CD4-positive, alpha-beta T cell treated with Interferon gamma for 1 hour (primary cell): ENCODE data around the gene TUBA4B.

Source experiments
- DNase-seq: peaks from one replicate; pipeline ENCODE4 v3.0.0-alpha.2; 2020

The TUBA4B gene

DNA sequence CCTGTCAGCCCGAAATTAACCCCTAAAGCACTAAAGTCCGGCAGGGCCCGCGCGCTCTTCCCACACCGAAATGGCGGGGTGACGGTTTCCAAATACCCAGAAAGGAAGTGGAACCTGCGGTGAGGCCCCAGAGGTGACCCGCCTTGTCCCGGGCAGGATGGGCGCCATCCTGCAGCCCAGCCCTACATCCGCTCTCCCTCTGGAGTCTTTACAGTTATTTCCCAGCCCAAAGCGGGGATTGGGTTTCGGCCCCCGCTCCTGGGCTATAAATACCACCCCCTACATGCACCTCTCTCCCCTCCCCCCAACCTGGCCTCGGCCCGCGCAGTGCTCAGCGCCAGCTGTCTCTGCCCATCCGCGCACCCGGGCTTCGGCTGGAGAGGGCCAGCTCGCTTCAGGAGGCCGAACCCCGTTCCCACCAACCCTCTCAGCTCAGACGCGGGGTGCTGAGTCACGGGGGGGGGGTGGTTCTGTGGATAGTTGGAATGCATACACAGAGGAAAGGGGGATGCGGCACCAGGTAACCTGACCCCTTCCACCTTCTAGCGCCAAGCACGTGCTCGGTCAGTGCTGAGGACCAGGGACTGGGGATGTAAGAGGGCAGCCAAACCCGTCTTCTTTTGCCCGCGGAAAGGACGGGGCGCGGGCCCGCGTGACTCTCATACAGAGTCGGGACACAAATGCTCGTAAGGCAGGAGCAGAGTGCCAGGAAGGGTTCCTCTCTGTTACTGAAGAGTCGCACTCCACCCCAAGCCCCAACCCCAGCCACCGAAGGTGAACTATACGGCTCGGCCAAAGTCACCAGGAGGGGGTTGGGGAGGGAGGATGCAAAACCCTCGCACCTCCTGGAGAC lies at the start of gene TUBA4B:
Gene TUBA4B (plus strand): TSS at position 344 of the 853 bp plus-strand sequence. CDS start 165 bp downstream, at position 509.
- DNase-seq, result peak; percentile 36

GRCh38 chr2:219204425-219205164 lies 48.4 kb upstream of the TUBA4B start:
- no peak for DNase-seq

DNA sequence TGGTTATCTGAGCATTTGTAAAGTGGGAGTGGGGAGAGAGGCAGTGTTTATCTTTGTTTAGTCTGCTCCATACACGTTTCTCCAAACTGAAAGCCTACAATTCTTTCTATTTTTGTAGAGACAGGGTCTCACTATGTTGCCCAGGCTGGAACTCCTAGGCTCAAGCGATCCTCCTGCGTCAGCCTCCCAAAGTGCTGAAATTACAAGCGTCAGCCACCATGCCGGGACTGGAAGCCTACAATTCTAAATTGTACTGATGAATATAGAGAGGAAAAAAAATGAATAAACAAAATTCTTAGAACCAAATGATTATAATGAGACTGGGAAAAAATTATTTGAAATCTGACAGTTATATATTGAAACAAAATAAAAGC lies 47.9 kb upstream of the TUBA4B start:
- DNase-seq, result no peak

GRCh38 chr2:219205981-219206327 lies 47.1 kb upstream of the TUBA4B start:
- no peak for DNase-seq

DNA sequence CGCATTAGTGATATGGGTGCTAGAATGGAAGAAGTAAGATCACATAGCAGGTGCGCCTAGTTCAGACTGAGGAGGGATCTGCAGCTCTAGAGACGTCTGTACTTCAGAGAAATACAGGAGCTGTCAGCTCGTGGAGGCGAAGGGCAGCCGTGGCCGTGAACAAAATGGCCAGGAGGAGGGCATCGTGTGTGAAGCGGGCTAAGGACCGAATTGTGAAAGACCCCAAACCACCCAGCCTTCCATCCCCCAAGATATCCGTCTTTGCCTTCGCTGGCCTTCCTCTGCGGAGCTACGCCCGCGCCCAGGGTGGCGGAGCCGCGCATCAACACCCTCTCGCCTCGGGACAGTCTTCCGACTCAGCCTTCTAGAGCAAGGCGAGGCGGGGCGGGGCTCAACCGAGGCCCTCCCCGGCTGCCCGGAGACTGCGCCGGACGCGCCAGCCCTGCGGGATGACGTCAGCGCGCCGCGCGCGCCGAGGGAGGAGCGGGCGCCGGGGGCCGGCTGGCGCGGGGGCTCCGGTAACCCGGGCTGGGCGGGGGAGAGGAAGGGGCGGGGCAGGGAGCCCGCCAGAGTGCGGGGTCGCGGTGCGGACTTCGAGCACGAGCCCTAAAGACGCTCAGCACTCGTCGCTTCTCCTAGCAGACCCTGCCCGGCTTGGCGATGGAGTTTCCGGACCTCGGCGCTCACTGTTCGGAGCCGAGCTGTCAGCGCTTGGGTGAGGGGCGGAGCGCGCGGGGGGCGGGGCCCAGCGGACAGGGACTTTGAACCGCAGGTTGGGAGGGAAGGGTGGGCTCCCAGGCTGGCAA lies 46.5 kb upstream of the TUBA4B start, which contains the start of gene ZFAND2B:
Gene ZFAND2B (plus strand): TSS at position 455 of the 806 bp plus-strand sequence. CDS start 206 bp downstream, at position 661.
- DNase-seq, result peak; percentile 95

DNA sequence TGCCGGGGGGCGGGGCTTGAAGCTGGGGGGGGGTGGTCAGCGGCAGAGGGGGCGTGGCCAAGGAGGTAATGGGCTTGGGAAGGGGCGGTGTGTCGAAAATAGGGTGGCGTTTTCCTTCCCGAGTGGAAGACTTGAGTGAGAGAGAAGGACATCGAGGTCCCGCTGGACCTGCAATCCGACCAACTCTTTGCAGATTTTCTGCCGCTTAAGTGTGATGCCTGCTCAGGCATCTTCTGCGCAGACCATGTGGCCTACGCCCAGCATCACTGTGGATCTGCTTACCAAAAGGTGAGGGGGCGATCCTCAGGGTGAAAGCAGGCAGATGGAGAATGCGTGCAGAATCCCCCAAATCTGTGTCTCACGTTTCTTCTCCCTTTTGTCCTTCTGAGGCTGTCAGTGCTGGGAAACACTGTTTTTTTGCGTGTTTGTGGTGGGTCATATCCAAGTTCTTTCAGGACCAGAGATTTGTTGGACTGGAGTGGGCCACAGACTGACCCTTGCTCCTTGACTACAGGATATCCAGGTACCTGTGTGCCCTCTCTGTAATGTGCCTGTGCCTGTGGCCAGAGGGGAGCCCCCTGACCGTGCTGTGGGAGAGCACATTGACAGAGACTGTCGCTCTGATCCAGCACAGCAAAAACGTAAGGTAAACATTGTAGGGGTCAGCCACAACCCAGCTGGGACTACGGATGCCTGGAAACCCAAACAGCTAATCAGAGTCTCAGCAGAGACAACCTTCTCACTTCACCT lies 45.7 kb upstream of the TUBA4B start:
- no peak for DNase-seq

DNA sequence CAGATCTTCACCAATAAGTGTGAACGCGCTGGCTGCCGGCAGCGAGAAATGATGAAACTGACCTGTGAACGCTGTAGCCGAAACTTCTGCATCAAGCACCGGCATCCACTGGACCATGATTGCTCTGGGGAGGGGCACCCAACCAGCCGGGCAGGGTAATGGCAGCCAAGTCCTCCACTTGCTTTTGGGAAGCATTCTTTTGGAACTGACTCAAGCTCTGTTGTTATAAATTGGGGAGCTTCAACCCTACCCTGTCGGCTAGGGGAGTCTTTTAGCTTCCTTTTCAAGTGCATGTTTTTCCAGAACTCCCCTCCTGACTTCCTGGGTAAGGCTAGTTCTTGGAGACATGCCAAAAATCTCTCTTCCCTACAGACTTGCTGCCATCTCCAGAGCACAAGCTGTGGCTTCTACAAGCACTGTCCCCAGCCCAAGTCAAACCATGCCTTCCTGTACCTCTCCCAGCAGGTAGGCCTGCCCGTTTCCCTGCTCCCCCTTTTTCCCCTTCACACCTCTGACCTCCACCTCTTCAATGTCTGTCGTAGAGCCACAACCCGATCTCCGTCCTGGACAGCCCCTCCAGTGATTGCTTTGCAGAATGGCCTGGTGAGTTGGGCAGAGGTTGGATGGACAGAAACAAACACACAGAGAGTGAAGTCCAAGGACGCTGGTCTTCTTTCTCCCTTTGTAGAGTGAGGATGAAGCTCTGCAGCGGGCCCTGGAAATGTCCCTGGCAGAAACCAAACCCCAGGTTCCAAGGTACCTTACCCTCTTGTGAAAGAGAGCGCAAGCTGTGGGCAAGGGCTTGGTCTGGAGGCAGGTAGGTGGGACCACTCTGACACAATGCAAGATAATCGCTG lies 44.9 kb upstream of the TUBA4B start:
- no peak for DNase-seq

- DNase-seq, result no peak
Observed at GRCh38 chr2:219209236-219210195, 43.5 kb upstream of the TUBA4B start.

GRCh38 chr2:219210196-219210885 lies 42.7 kb upstream of the TUBA4B start:
- no peak for DNase-seq

GRCh38 chr2:219210886-219211362 lies 42.1 kb upstream of the TUBA4B start:
- no peak for DNase-seq

GRCh38 chr2:219213026-219213415 lies 40.0 kb upstream of the TUBA4B start:
- DNase-seq, result no peak

- DNase-seq, result no peak
Observed at GRCh38 chr2:219213486-219214071, 39.5 kb upstream of the TUBA4B start.

DNA sequence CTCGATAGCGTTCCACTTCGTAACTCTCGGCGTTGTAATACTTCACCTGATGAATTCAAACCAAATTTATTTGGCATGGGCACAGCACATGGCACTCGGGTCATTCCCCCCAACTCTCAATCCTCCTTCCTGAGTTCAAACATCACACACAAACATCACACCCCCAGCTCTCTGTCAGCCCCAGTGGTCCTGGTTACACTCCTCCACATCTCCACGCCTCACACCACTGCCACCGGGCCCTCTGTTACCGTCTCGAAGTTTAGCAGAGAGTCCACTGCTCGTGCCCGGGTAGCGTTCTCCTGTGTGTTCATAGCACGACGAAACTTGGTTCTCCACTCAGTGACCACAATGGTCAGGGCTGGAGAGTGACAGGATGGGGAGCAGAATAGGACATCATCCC lies 38.9 kb upstream of the TUBA4B start:
- no peak for DNase-seq

- no peak for DNase-seq
Observed at GRCh38 chr2:219214786-219215185, 38.3 kb upstream of the TUBA4B start.

GRCh38 chr2:219215871-219216534 lies 37.0 kb upstream of the TUBA4B start:
- DNase-seq, result no peak

DNA sequence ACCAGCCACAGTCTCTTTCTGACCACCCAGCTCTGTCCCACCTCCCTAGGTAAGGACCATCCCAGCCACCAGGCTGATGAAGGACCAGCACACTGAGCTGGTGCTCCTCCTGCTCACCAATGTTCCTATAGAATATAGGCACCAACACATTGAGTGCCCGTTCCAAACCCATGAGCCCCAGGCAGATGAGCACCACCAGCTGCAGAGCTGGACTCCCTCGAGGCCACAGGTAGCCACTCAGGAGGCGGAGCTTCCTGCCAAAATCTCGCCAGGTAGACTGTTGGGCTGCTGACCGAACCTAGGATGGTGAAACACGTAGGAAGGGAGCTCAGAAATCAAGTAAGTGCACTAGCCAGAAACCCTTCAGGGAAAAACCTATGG lies 36.5 kb upstream of the TUBA4B start:
- no peak for DNase-seq

DNA sequence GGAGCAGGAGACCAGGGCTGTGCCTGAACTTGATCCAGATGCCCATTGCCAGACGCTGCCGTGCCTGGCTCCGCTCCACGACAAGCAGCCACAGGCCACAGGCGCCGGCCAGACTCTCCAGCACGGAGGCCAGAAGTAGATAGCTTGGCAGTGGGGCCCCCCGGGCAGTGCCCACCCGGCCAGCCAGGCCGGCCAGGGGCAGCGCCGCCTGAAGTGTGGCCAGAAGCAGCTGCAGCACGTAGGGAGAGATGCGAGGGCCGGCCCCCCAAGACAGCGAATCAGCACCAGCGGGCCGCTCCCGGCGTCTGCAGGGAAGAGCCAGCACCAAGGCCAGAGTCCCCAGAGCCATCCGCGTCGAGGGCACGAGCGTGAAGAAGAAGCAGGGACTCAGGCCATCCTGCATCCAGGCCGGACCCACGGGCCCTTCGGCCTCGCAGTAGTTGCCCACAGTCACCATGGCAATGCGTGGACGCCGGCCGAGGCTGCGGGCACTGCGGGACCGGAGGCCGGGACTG lies 34.8 kb upstream of the TUBA4B start:
- DNase-seq, result peak; percentile 8
